Testis (tissue), 3 donors: ENCODE results near the gene ANKHD1. TPM values are rescaled to one million over a fixed set of nuclear protein-coding genes. Genes with fewer than 3 reads are reported as not detected.

Experiments used
- DNase-seq: peaks from one replicate; pipeline ENCODE4 v3.0.0-alpha.2; 2019
- H3K27ac ChIP-seq, 2 donors: fragments of 200-600 bp; sonication (generic); one replicate each; pipeline ENCODE4 v1.5.1; 2019
- H3K27me3 ChIP-seq: fragments of 200-600 bp; sonication (generic); one replicate; pipeline ENCODE4 v1.5.1; 2019
- H3K36me3 ChIP-seq: fragments of 200-600 bp; sonication (generic); one replicate; pipeline ENCODE4 v1.5.1; 2017; ENCODE audit warnings: low read depth; ENCODE audit errors: missing control alignments
- H3K4me1 ChIP-seq: fragments of 200-600 bp; sonication (generic); one replicate; pipeline ENCODE4 v1.5.1; 2019
- H3K4me3 ChIP-seq, 2 donors: fragments of 200-600 bp; sonication (generic); one replicate each; pipeline ENCODE4 v1.5.1; 2017 to 2019
- H3K9me3 ChIP-seq: fragments of 200-600 bp; sonication (generic); one replicate; pipeline ENCODE4 v1.5.1; 2017
- POLR2A ChIP-seq: fragments of 450-650 bp; IDR thresholded peaks from one replicate; pipeline ENCODE4 v1.6.1; 2017; ENCODE audit warnings: antibody characterized with exemption, mild to moderate bottlenecking, moderate library complexity
- WGBS, 2 donors: methylation state at CpG; one replicate each; pipeline ENCODE4 v1.1.5; 2018; 5-methylcytosine and 5-hydroxymethylcytosine counted together
- intact Hi-C: fragments of 100-400 bp; cut with DNase I; formaldehyde crosslinking; loops from one replicate; pipeline ENCODE4 v1.15.1; 2023; ENCODE audit warnings: low total_unique reads
- polyA plus RNA-seq: library from polyadenylated mRNA; stranded (reverse); fragments of 350-450 nt; fragmentation: Illumina TruSeq; extraction: RNeasy Lipid Tissue Mini Kit (QIAGEN cat#74804); gene quantifications from one replicate; pipeline ENCODE4 v1.2.3, GENCODE V29; 2014; ENCODE audit warnings: low read depth, low replicate concordance; ENCODE audit not compliant: insufficient read depth
- total RNA-seq, 2 donors: library from RNA; depleted of rRNA; stranded (reverse); fragments of >200 nt; gene quantifications; one replicate each; pipeline ENCODE4 v1.2.3, GENCODE V29; 2016
- TF ChIP-seq, protein P1 (sequence below), 3 experiments: fragments of 450-650 bp in 2 of 3; fragments of 200-600 bp in 1 of 3; sonication (generic) in 1 of 3; IDR thresholded peaks; one replicate each; pipeline ENCODE4 v1.5.1; 2016 to 2019; ENCODE audit warnings: antibody characterized with exemption in 3 of 3, mild to moderate bottlenecking in 2 of 3, moderate library complexity in 1 of 3

ANKHD1 gene
- total and polyA plus RNA-seq, 3 donors from 2014 or later = 70.0 to 172 (median 170) TPM

DNA sequence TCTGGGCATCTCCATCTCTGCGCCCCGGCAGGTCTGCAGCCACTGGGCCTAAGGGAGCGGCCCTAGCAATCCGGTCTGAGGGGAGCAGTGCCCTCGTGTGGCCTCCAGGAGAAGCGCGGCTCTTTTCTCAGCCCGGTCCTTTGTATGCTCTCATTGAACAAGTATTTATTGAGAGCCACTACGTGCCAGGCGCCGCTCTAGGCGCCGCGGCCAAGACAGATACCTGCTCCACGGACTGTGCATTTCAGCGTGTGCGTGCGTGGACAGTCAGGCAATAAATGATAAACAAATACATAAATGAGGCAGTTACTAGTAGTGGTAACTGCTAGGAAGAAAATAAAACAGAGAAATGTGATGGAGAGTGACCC lies 43.9 kb upstream of the ANKHD1 start:
- Histone ChIP-seq H3K9me3 (no peaks in the 10 kb centered on the region), H3K27me3 (no peaks in the 10 kb centered on the region), H3K4me3 (no peak overlapping the region), H3K36me3 (no peaks in the 10 kb centered on the region), H3K4me1 (no peaks in the 10 kb centered on the region), H3K27ac (no peak overlapping the region)
- intact Hi-C loops = no loop called here
- peak; percentile 90 for DNase-seq
- TF ChIP-seq, protein P1, sequence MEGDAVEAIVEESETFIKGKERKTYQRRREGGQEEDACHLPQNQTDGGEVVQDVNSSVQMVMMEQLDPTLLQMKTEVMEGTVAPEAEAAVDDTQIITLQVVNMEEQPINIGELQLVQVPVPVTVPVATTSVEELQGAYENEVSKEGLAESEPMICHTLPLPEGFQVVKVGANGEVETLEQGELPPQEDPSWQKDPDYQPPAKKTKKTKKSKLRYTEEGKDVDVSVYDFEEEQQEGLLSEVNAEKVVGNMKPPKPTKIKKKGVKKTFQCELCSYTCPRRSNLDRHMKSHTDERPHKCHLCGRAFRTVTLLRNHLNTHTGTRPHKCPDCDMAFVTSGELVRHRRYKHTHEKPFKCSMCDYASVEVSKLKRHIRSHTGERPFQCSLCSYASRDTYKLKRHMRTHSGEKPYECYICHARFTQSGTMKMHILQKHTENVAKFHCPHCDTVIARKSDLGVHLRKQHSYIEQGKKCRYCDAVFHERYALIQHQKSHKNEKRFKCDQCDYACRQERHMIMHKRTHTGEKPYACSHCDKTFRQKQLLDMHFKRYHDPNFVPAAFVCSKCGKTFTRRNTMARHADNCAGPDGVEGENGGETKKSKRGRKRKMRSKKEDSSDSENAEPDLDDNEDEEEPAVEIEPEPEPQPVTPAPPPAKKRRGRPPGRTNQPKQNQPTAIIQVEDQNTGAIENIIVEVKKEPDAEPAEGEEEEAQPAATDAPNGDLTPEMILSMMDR (IDR thresholded peaks at IDR 0.05) = peak; percentile 80 to 82 (median 82)
- TF ChIP-seq POLR2A = no peak
- 1% methylated on average over 18 of the region's 18 CpGs for WGBS, 2 donors

DNA sequence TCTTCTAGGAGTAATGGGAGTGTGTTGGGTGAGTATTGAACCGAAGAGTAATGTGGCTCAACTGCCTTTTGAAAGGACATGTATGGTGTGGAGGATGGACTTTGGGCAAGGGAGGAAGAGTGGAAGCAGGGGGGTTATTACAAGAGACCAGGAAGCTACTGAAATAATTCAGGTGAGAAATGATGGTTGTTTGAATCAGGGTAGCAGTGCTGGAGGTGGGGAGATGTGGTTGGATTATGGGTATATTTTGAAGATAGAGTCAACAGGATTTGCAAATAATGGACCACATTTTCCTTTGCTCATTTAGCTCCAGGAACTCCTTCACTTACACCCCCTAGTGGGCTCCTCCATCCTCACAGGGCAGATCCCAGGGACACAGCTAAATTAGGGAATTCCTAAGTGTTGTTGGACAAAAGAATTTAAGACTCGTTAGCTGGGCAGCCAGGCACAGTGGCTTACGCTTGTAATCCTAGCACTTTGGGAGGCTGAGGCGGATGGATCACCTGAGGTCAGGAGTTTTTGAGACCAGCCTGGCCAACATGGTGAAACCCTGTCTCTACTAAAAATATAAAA lies 42.8 kb upstream of the ANKHD1 start:
- Histone ChIP-seq H3K27me3 (no peaks in the 10 kb centered on the region), H3K4me3 (no peak overlapping the region), H3K4me1 (no peaks in the 10 kb centered on the region), H3K9me3 (no peaks in the 10 kb centered on the region), H3K27ac (no peak overlapping the region), H3K36me3 (no peaks in the 10 kb centered on the region)
- no peak for TF ChIP-seq POLR2A
- TF ChIP-seq, protein P1 (IDR thresholded peaks at IDR 0.05) = peak; percentile 17 to 29 (median 26)
- WGBS, 2 donors = 65 to 68% methylated on average over 4 of the region's 4 CpGs
- DNase-seq = no peak
- intact Hi-C loops = no loop called here

DNA sequence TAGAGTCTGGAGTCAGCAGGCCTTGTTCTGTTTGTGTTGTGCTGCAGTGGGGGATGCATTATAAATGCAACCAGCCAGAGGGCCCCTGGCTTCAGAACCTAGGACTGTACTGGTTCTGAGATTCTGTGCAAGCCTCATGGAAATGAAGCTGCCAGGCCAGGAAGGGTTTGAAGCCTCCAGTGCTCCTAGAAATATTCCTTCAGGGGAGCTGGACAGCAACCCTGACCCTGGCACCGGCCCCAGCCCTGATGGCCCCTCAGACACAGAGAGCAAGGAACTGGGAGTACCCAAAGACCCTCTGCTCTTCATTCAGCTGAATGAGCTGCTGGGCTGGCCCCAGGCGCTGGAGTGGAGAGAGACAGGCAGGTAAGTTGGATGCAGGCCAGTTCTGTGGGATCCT lies 41.5 kb upstream of the ANKHD1 start, which contains the start of gene SLC4A9:
Gene SLC4A9, plus strand, starts transcription at position 94 of the 400 bp plus-strand sequence. Its CDS starts 43 bp downstream, at position 137.
- DNase-seq = no peak
- Histone ChIP-seq H3K36me3 (no peaks in the 10 kb centered on the region), H3K9me3 (no peaks in the 10 kb centered on the region), H3K4me1 (no peaks in the 10 kb centered on the region), H3K27me3 (no peaks in the 10 kb centered on the region), H3K4me3 (no peak within 1 kb of the TSS), H3K27ac (no peak within 1 kb of the TSS)
- TF ChIP-seq, protein P1 (IDR thresholded peaks at IDR 0.05) = no peak
- no peak for TF ChIP-seq POLR2A
- intact Hi-C loops = no loop called here
- 94% methylated on average over 2 of the region's 2 CpGs; no CpG with 5 or more reads in 1 of the 2 donors for WGBS, 2 donors

DNA sequence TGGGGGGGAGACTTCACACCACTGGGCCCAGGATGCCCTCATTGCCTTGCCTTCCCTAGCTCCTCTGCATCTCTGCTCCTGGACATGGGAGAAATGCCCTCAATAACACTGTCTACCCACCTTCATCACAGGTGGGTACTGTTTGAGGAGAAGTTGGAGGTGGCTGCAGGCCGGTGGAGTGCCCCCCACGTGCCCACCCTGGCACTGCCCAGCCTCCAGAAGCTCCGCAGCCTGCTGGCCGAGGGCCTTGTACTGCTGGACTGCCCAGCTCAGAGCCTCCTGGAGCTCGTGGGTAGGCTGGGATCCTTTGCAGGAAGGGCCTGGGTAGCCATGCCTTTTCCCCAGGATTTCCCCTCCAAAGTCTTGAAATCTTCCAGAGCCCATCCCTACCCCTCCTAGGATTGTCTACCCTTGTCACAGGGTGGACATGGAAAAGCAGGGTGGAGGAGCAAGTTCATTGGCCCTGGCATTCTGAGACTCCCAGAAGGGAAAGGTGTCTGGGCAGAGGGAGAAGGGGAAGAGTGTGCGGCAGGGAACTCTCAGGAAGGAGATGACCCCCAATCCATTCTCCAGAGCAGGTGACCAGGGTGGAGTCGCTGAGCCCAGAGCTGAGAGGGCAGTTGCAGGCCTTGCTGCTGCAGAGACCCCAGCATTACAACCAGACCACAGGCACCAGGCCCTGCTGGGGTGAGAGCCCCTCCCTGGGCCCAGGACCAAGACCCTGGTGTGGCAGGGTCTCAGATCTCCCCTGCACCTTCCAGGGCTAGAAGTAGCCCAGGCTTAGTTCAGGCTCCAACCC lies 40.8 kb upstream of the ANKHD1 start:
- intact Hi-C loops = no loop called here

More for the DNA sequence above, 40.8 kb upstream of the ANKHD1 start:
- Histone ChIP-seq H3K4me1 (no peaks in the 10 kb centered on the region), H3K27ac (no peak overlapping the region), H3K9me3 (no peaks in the 10 kb centered on the region), H3K4me3 (no peak overlapping the region), H3K36me3 (no peaks in the 10 kb centered on the region), H3K27me3 (no peaks in the 10 kb centered on the region)
- no peak for DNase-seq
- WGBS, 2 donors = 87% methylated on average over 7 of the region's 7 CpGs; no CpG with 5 or more reads in 1 of the 2 donors
- TF ChIP-seq, protein P1 (IDR thresholded peaks at IDR 0.05) = no peak
- TF ChIP-seq POLR2A = no peak
